Mucosa of gallbladder (tissue), 1 donor: Measurements from ENCODE around the gene EFNB2. TPM values are rescaled to one million over a fixed set of nuclear protein-coding genes. Genes with fewer than 3 reads are reported as not detected.

Source experiments
- DNase-seq: peaks from one replicate; pipeline ENCODE4 v3.0.0-alpha.2; 2020; ENCODE audit warnings: low spot score
- total RNA-seq: library from RNA; stranded (reverse); gene quantifications from one replicate; pipeline ENCODE4 v1.2.1, GENCODE V29; 2021
- donor health status: DM: no; HTN: no; CAD: no.

Gene EFNB2
- total RNA-seq, 1 donor from 2014 or later, result 12.9 TPM

- DNase-seq, result no peak
These were observed 15.2 kb upstream of the EFNB2 start for GRCh38 chr13:106550570-106551135.

GRCh38 chr13:106548064-106548696, 12.7 kb upstream of the EFNB2 start:
- DNase-seq, result no peak

GRCh38 chr13:106541826-106542225, 6.4 kb upstream of the EFNB2 start:
- no peak for DNase-seq

- no peak for DNase-seq
These were observed 5.2 kb upstream of the EFNB2 start for GRCh38 chr13:106540613-106541012.

- no peak for DNase-seq
These were observed 2.1 kb upstream of the EFNB2 start for GRCh38 chr13:106537521-106537920.

GRCh38 chr13:106536244-106537034, 977 bp upstream of the EFNB2 start:
- peak; percentile 91 for DNase-seq

GRCh38 chr13:106534639-106535551, 567 bp downstream of the EFNB2 start:
- no peak for DNase-seq

GRCh38 chr13:106533943-106534638, 1.4 kb downstream of the EFNB2 start:
- DNase-seq, result peak; percentile 34

GRCh38 chr13:106533101-106533942, 2.1 kb downstream of the EFNB2 start:
- DNase-seq, result peak; percentile 85

- no peak for DNase-seq
These were observed 3.1 kb downstream of the EFNB2 start for GRCh38 chr13:106532111-106532929.

GRCh38 chr13:106530980-106531481, 4.4 kb downstream of the EFNB2 start:
- DNase-seq, result no peak

GRCh38 chr13:106530171-106530851, 5.2 kb downstream of the EFNB2 start:
- DNase-seq, result no peak

- no peak for DNase-seq
These were observed 5.9 kb downstream of the EFNB2 start for GRCh38 chr13:106529415-106530170.

- DNase-seq, result no peak
These were observed 6.6 kb downstream of the EFNB2 start for GRCh38 chr13:106528718-106529414.

- DNase-seq, result no peak
These were observed 7.6 kb downstream of the EFNB2 start for GRCh38 chr13:106527826-106528225.

GRCh38 chr13:106527445-106527801, 8.0 kb downstream of the EFNB2 start:
- DNase-seq, result no peak

GRCh38 chr13:106526738-106527444, 8.6 kb downstream of the EFNB2 start:
- DNase-seq, result no peak
